Measurements from ENCODE around the gene POLRMT. TPM values are rescaled to one million over a fixed set of nuclear protein-coding genes. Genes with fewer than 3 reads are reported as not detected.

The POLRMT gene
- polyA plus RNA-seq, 1 experiment = 15.5 TPM

DNA sequence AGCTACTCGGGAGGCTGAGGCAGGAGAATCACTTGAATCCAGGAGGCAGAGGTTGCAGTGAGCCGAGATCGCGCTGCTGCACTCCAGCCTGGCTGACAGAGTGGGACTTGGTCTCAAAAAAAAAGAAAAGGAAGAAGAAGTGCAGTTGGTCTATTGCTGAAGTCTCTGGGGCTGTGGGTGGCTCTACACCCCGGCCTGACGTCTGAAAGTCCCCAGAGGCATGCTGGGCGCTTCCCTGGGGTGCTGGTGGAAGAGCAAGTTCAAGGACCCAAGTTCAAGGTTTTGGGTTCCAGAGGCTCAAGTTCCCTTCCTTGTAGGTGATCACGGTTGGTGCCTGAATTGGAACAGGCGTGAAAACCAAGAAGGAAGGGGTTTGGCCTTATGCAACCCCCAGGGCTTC, 39.8 kb downstream of the POLRMT start:
- Histone ChIP-seq H3K4me3 (ENCODE audit: low read depth, low read length) (no peak overlapping the region), H3K9me3 (ENCODE audit: control insufficient read depth, insufficient read depth, low read length) (peaks cover 4% of the 10 kb centered on the region; the same call in 1 of the 2 replicates), H3K27me3 (ENCODE audit: control insufficient read depth, insufficient read depth, low read length) (peaks cover 24% of the 10 kb centered on the region), H3K27ac (ENCODE audit: low read depth, low read length) (no peak overlapping the region)
- no peak for DNase-seq (ENCODE audit: low read depth, low spot score)
- ChIA-PET CTCF (no interaction called here), POLR2A (no interaction called here)
- TF ChIP-seq, protein P1, sequence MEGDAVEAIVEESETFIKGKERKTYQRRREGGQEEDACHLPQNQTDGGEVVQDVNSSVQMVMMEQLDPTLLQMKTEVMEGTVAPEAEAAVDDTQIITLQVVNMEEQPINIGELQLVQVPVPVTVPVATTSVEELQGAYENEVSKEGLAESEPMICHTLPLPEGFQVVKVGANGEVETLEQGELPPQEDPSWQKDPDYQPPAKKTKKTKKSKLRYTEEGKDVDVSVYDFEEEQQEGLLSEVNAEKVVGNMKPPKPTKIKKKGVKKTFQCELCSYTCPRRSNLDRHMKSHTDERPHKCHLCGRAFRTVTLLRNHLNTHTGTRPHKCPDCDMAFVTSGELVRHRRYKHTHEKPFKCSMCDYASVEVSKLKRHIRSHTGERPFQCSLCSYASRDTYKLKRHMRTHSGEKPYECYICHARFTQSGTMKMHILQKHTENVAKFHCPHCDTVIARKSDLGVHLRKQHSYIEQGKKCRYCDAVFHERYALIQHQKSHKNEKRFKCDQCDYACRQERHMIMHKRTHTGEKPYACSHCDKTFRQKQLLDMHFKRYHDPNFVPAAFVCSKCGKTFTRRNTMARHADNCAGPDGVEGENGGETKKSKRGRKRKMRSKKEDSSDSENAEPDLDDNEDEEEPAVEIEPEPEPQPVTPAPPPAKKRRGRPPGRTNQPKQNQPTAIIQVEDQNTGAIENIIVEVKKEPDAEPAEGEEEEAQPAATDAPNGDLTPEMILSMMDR (IDR thresholded peaks at IDR 0.05; ENCODE audit: low read depth, low read length) = no peak

DNA sequence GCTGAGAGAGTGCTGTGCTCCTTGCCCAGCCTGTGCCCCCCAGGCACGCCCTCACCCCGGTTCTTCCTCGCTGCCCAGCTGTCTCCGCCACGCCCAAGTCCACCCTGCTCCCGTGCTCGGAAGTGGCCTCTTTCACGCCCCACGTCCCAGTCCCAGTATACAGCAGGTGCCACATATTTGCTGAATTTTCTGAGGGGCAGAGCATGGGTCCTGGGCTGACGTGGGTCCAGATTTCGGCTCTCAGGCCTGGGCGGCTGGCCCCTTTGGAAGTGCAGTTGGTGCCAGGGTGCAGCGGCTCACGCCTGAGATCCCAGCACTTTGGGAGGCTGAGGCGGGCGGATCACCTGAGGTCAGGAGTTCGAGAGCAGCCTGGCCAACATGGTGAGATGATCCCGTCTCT, 40.3 kb downstream of the POLRMT start:
- POLR2A ChIA-PET = no interaction called here
- no peak for DNase-seq (ENCODE audit: low read depth, low spot score)
- H3K4me3 ChIP-seq (ENCODE audit: low read depth, low read length) = no peak overlapping the region
- TF ChIP-seq, protein P1 (IDR thresholded peaks at IDR 0.05; ENCODE audit: low read depth, low read length) = no peak
- CTCF ChIA-PET = no interaction called here
- H3K27me3 ChIP-seq (ENCODE audit: control insufficient read depth, insufficient read depth, low read length) = peaks cover 24% of the 10 kb centered on the region
- H3K27ac ChIP-seq (ENCODE audit: low read depth, low read length) = no peak overlapping the region
- H3K9me3 ChIP-seq (ENCODE audit: control insufficient read depth, insufficient read depth, low read length) = peaks cover 4% of the 10 kb centered on the region; the same call in 1 of the 2 replicates

DNA sequence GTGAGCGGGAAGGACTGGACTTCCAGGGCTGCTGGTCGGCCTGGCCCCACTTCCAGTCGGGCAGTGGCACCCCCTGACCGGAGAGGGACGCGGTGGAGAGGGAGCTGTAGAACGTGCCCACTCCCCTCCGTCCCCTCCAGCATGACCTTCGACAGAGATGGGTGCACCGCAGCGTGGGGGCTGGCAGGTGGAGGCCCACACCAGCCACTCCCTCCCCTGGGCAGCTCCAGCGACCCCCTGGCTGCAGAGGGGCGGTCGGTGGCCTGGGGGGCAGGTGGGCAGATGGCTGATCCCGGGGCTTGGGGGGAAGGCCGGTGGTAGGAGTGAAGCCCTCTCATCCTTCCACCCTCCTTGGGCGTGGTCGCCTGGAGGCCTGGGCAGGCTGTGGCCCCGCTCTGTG, 41.2 kb downstream of the POLRMT start:
- Histone ChIP-seq H3K27me3 (ENCODE audit: control insufficient read depth, insufficient read depth, low read length) (peaks cover 24% of the 10 kb centered on the region), H3K27ac (ENCODE audit: low read depth, low read length) (no peak overlapping the region), H3K4me3 (ENCODE audit: low read depth, low read length) (no peak overlapping the region), H3K9me3 (ENCODE audit: control insufficient read depth, insufficient read depth, low read length) (no peaks in the 10 kb centered on the region; the same call in 1 of the 2 replicates)
- ChIA-PET POLR2A (no interaction called here), CTCF (no interaction called here)
- DNase-seq (ENCODE audit: low read depth, low spot score) = no peak
- TF ChIP-seq, protein P1 (IDR thresholded peaks at IDR 0.05; ENCODE audit: low read depth, low read length) = no peak

DNA sequence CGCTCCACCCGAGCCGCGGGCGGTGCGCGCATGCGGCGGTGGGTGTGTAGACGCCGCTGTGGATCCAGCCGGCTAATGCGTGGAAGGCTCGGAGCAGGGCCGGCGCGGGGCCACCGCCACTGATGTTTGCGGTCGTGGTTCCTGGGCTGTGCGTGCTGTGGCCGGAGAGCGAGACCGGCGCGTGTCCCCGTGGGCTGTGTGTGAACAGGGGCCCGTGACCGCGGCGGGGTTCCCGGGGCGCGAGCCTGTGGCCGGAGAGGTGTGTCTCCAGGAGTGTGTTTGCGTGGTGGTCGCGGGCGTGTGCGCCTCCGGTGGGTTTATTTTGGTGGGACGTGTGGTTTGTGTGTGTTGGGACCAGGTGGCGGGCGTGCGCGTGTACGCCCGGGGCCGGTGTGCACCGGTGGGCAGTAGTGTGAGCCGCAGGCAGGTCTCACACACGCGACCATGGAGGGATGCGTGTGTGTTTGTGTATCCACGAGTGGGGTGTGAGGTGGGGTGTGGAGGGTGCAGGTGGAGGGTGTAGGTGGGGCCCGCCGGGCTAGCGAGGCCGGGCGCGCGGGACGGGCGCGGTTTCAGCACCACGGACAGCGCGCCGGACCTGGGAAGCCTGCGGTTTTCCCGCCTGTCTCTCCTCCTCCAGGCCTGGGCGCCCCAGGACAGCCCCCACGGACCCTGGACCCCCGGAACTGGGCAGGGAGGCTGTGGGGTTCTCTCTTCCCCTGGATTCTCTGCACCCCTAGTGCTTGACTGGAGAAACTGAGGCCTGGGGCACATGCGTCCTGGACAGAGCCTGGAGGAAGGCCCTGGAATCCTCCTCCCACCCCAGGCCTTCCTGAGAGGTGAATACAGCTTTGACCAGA, 42.0 kb downstream of the POLRMT start:
- Histone ChIP-seq H3K27me3 (ENCODE audit: control insufficient read depth, insufficient read depth, low read length) (peaks cover 22% of the 10 kb centered on the region), H3K9me3 (ENCODE audit: control insufficient read depth, insufficient read depth, low read length) (no peaks in the 10 kb centered on the region; the same call in 1 of the 2 replicates), H3K4me3 (ENCODE audit: low read depth, low read length) (no peak overlapping the region), H3K27ac (ENCODE audit: low read depth, low read length) (no peak overlapping the region)
- TF ChIP-seq, protein P1 (IDR thresholded peaks at IDR 0.05; ENCODE audit: low read depth, low read length) = no peak
- CTCF ChIA-PET = no interaction called here
- DNase-seq (ENCODE audit: low read depth, low spot score) = no peak
- POLR2A ChIA-PET = no interaction called here

DNA sequence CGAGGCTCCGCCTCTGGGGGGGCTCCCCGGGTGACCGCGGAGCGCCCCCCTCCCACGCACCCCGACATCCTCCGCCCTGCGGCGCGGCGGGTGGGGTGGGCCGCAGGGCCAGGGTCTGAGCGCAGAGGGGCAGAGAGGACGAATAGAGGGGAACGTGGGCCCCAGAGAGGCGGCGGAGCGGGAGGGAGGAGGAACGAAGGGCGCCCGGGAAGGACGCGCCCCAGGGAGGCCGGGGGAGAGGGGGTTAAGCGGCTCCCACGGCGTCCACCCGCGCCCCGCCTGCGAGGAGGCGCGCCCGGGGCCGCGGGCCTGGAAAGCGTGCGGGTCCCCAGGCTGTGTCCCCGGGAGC, 42.6 kb downstream of the POLRMT start:
- H3K27me3 ChIP-seq (ENCODE audit: control insufficient read depth, insufficient read depth, low read length) = peaks cover 22% of the 10 kb centered on the region
- no peak for DNase-seq (ENCODE audit: low read depth, low spot score)
- H3K27ac ChIP-seq (ENCODE audit: low read depth, low read length) = no peak overlapping the region
- no peaks in the 10 kb centered on the region; the same call in 1 of the 2 replicates for H3K9me3 ChIP-seq (ENCODE audit: control insufficient read depth, insufficient read depth, low read length)
- ChIA-PET POLR2A (no interaction called here), CTCF (no interaction called here)
- TF ChIP-seq, protein P1 (IDR thresholded peaks at IDR 0.05; ENCODE audit: low read depth, low read length) = no peak
- H3K4me3 ChIP-seq (ENCODE audit: low read depth, low read length) = no peak overlapping the region
